Measurements from ENCODE around the gene POTEH. TPM values are rescaled to one million over a fixed set of nuclear protein-coding genes. Genes with fewer than 3 reads are reported as not detected.
A peak's percentile ranks its signal among the peaks of the same experiment; 100 is the strongest.
"Not testable (repeated sequence)": the region's sequence is repeated elsewhere in the genome, so short reads cannot be mapped to it uniquely, and the experiment has no call there.

Gene POTEH
- total and polyA plus RNA-seq, 2 donors from 2014 or later, result not detected

DNA sequence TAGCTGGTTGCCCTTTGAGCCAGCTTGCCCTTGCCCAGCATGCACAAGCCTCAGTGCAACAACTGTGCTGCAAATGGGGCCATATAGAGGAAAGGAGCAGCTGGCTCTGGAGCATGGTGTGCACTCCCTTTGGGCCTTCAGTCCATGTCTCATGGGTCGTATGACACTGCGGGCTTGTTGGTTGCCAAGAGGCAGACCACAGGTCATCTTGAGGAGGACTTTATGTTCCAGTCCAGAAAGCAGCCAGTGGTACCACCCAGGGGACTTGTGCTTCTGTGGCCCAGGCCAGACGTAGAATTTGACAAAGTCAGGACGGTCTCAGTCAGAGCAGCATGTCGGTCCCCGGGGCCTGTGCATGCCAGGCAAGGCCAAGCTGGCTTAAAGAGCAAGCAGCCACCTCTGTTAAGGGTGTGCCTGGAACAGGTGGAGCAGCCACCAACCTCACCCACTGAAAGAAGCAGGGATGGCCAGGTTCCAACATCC is 49.1 kb downstream of the POTEH start:
- H3K9me3 ChIP-seq (ENCODE audit: control insufficient read depth in 2 of 3, insufficient read depth in 1 of 3, low read length in 3 of 3); H3K4me1 ChIP-seq (ENCODE audit: control insufficient read depth in 2 of 3, insufficient read depth in 2 of 3, low read depth in 1 of 3, low read length in 3 of 3); H3K27ac ChIP-seq (ENCODE audit: low read depth in 2 of 2, low read length in 2 of 2); DNase-seq; H3K9ac ChIP-seq (ENCODE audit: low read length in 3 of 3); intact Hi-C loops (cut with DNase I); FAIRE-seq; H3K4me3 ChIP-seq (ENCODE audit: low read length in 3 of 3); H3K27me3 ChIP-seq (ENCODE audit: control insufficient read depth, insufficient read depth, low read length); H3K36me3 ChIP-seq (ENCODE audit: control insufficient read depth in 2 of 3, insufficient read depth in 3 of 3, low read length in 3 of 3): not testable (repeated sequence)

DNA sequence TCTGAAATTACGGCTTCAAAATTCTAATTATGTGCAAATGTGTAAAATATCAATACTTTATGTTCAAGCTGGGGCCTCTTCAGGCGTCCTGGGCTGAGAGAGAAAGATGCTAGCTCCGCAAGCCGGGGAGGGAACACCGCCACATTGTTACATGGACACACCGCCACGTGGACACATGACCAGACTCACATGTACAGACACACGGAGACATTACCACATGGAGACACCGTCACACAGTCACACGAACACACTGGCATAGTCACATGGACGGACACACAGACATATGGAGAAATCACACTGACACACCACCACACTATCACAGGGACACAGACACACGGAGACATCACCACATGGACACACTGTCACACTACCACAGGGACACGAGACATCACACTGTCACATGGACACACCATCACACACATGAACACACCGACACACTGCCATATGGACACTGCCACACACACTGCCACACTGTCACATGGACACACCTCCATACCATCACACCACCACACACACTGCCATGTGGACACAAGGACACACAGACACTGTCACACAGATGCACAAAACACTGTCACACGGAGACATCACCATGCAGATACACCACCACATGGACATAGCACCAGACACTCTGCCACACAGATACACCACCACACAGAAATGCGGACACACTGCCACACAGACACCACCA is 58.0 kb downstream of the POTEH start:
- H3K4me3 ChIP-seq (ENCODE audit: low read length in 3 of 3); H3K9ac ChIP-seq (ENCODE audit: low read length in 3 of 3); H3K36me3 ChIP-seq (ENCODE audit: control insufficient read depth in 2 of 3, insufficient read depth in 3 of 3, low read length in 3 of 3); H3K4me1 ChIP-seq (ENCODE audit: control insufficient read depth in 2 of 3, insufficient read depth in 2 of 3, low read depth in 1 of 3, low read length in 3 of 3); FAIRE-seq; H3K9me3 ChIP-seq (ENCODE audit: control insufficient read depth in 2 of 3, insufficient read depth in 1 of 3, low read length in 3 of 3); intact Hi-C loops (cut with DNase I); H3K27me3 ChIP-seq (ENCODE audit: control insufficient read depth, insufficient read depth, low read length); H3K27ac ChIP-seq (ENCODE audit: low read depth in 2 of 2, low read length in 2 of 2): not testable (repeated sequence)
- DNase-seq, result peak in 2 of 5 donors; percentile 5 to 64

- H3K9me3 ChIP-seq (ENCODE audit: control insufficient read depth in 2 of 3, insufficient read depth in 1 of 3, low read length in 3 of 3); H3K4me1 ChIP-seq (ENCODE audit: control insufficient read depth in 2 of 3, insufficient read depth in 2 of 3, low read depth in 1 of 3, low read length in 3 of 3); H3K36me3 ChIP-seq (ENCODE audit: control insufficient read depth in 2 of 3, insufficient read depth in 3 of 3, low read length in 3 of 3); H3K27ac ChIP-seq (ENCODE audit: low read depth in 2 of 2, low read length in 2 of 2); H3K9ac ChIP-seq (ENCODE audit: low read length in 3 of 3); H3K27me3 ChIP-seq (ENCODE audit: control insufficient read depth, insufficient read depth, low read length); intact Hi-C loops (cut with DNase I); FAIRE-seq; H3K4me3 ChIP-seq (ENCODE audit: low read length in 3 of 3): not testable (repeated sequence)
- DNase-seq, result peak in 2 of 5 donors; percentile 11 to 73
These were observed 59.5 kb downstream of the POTEH start for GRCh38 chr22:15749181-15749970.

DNA sequence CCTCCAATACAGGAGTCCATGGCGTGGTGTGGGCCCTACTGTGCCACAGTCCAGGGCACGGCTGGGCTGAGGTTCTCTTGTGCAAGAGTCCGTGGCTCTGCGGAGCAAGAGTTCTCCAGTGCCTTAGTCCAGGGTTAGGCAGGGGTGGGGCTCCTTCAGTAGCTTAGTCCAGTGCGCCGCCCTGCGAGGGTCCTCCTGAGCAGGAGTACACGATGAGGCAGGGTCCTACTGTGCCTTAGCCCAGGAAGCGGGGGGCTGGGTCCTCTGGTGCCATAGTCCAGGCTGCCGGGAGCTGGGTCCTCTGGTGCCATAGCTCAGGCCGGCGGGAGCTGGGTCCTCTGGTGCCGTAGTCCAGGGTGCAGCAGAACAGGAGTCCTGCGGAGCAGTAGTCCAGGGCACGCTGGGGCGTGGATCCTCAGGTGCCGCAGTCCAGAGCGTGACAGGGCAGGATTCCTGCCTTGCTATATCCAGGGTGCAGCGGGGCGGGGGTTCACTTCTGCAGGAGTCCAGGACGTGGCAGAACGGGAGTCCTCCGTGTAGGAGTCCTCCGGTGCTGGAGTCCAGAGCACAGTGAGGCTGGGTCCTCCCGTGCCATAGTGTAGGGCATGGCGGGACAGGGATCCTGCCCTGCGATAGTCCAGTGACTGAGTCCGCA is 69.7 kb downstream of the POTEH start:
- DNase-seq, result peak in 2 of 5 donors; percentile 13 to 63
- H3K9me3 ChIP-seq (ENCODE audit: control insufficient read depth in 2 of 3, insufficient read depth in 1 of 3, low read length in 3 of 3); H3K4me3 ChIP-seq (ENCODE audit: low read length in 3 of 3); H3K27me3 ChIP-seq (ENCODE audit: control insufficient read depth, insufficient read depth, low read length); H3K9ac ChIP-seq (ENCODE audit: low read length in 3 of 3); FAIRE-seq; H3K36me3 ChIP-seq (ENCODE audit: control insufficient read depth in 2 of 3, insufficient read depth in 3 of 3, low read length in 3 of 3); H3K27ac ChIP-seq (ENCODE audit: low read depth in 2 of 2, low read length in 2 of 2); H3K4me1 ChIP-seq (ENCODE audit: control insufficient read depth in 2 of 3, insufficient read depth in 2 of 3, low read depth in 1 of 3, low read length in 3 of 3); intact Hi-C loops (cut with DNase I): not testable (repeated sequence)

DNA sequence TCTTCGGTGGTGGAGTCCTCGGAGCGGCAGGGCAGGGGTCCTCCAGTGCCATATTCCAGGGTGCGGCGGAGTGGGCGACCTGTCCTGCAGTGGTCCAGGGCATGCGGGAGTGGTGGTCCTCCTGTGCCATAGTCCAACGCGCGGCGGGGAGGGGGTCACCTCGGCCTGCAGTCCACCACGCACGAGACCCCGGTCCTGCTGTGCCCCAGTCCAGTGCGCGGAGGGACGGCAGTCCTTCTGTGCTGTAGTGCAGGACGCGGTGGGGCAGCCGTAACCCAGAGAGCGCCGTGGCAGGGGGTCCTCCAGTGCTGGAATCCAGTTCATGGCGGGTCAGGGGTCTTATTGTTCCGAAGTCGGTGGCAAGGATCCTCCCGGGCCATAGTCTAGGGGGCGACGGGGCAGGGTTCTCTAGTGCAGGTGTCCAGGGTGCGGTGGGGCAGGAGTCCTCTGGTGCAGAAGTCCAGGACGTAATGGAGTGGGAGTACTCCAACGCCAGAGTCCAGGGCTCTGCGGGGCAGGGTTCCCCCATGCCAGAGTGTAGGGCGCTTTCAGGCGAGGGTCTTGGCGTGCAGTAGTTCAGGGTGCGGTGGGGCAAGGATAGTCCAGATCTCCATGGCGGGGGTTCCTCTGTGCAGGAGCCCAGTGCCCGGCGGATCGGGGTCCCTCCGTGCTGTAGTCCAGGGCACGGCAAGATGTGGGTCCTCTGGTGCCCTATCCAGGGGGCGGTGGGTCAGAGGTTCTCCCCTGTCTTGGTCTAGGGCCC is 70.7 kb downstream of the POTEH start:
- H3K4me3 ChIP-seq (ENCODE audit: low read length in 3 of 3); H3K9me3 ChIP-seq (ENCODE audit: control insufficient read depth in 2 of 3, insufficient read depth in 1 of 3, low read length in 3 of 3); intact Hi-C loops (cut with DNase I); H3K9ac ChIP-seq (ENCODE audit: low read length in 3 of 3); DNase-seq; H3K4me1 ChIP-seq (ENCODE audit: control insufficient read depth in 2 of 3, insufficient read depth in 2 of 3, low read depth in 1 of 3, low read length in 3 of 3); H3K27me3 ChIP-seq (ENCODE audit: control insufficient read depth, insufficient read depth, low read length); FAIRE-seq; H3K27ac ChIP-seq (ENCODE audit: low read depth in 2 of 2, low read length in 2 of 2); H3K36me3 ChIP-seq (ENCODE audit: control insufficient read depth in 2 of 3, insufficient read depth in 3 of 3, low read length in 3 of 3): not testable (repeated sequence)

GRCh38 chr22:15761151-15761777 is 71.4 kb downstream of the POTEH start:
- H3K9ac ChIP-seq (ENCODE audit: low read length in 3 of 3); H3K9me3 ChIP-seq (ENCODE audit: control insufficient read depth in 2 of 3, insufficient read depth in 1 of 3, low read length in 3 of 3); intact Hi-C loops (cut with DNase I); FAIRE-seq; H3K27ac ChIP-seq (ENCODE audit: low read depth in 2 of 2, low read length in 2 of 2); H3K4me3 ChIP-seq (ENCODE audit: low read length in 3 of 3); H3K27me3 ChIP-seq (ENCODE audit: control insufficient read depth, insufficient read depth, low read length); H3K4me1 ChIP-seq (ENCODE audit: control insufficient read depth in 2 of 3, insufficient read depth in 2 of 3, low read depth in 1 of 3, low read length in 3 of 3); H3K36me3 ChIP-seq (ENCODE audit: control insufficient read depth in 2 of 3, insufficient read depth in 3 of 3, low read length in 3 of 3): not testable (repeated sequence)
- DNase-seq, result peak in 2 of 5 donors; percentile 6 to 71

GRCh38 chr22:15763559-15763958 is 73.7 kb downstream of the POTEH start:
- H3K27ac ChIP-seq (ENCODE audit: low read depth in 2 of 2, low read length in 2 of 2); H3K4me3 ChIP-seq (ENCODE audit: low read length in 3 of 3); H3K9me3 ChIP-seq (ENCODE audit: control insufficient read depth in 2 of 3, insufficient read depth in 1 of 3, low read length in 3 of 3); H3K4me1 ChIP-seq (ENCODE audit: control insufficient read depth in 2 of 3, insufficient read depth in 2 of 3, low read depth in 1 of 3, low read length in 3 of 3); H3K27me3 ChIP-seq (ENCODE audit: control insufficient read depth, insufficient read depth, low read length); DNase-seq; intact Hi-C loops (cut with DNase I); H3K9ac ChIP-seq (ENCODE audit: low read length in 3 of 3); FAIRE-seq; H3K36me3 ChIP-seq (ENCODE audit: control insufficient read depth in 2 of 3, insufficient read depth in 3 of 3, low read length in 3 of 3): not testable (repeated sequence)

Measured in kidney (tissue), 11 donors.